Adrenal gland (tissue), 12 donors: ENCODE data around the gene PRMT7. TPM values are rescaled to one million over a fixed set of nuclear protein-coding genes. Genes with fewer than 3 reads are reported as not detected.

Experiments
- DNase-seq, 7 donors: peaks; one replicate each; pipeline ENCODE4 v3.0.0-alpha.2; 2019 to 2020
- H3K27ac ChIP-seq, 5 donors: fragments of 200-600 bp; sonication (generic) in 4 of 5; 1 replicate in 3 of 5; 2 replicates in 2 of 5; pipeline versions ENCODE4 v1.5.1 to v1.8.0; 2016 to 2020; ENCODE audit warnings: mild to moderate bottlenecking in 1 of 5
- H3K27me3 ChIP-seq: fragments of 200-600 bp; 2 replicates; pipeline ENCODE4 v1.8.0; 2021
- H3K36me3 ChIP-seq, 2 donors: fragments of 200-600 bp; replicated peaks in 1 of 2; 1 replicate in 1 of 2; 2 replicates in 1 of 2; pipeline versions ENCODE4 v1.5.1 to v1.8.0; 2018 to 2022
- H3K4me1 ChIP-seq, 2 donors: fragments of 200-600 bp; replicated peaks in 1 of 2; 1 replicate in 1 of 2; 2 replicates in 1 of 2; pipeline versions ENCODE4 v1.5.1 to v1.8.0; 2018 to 2021
- H3K4me3 ChIP-seq, 4 donors: fragments of 200-600 bp; sonication (generic) in 3 of 4; one replicate each; pipeline ENCODE4 v1.5.1; 2016 to 2018
- H3K9me3 ChIP-seq, 3 donors: fragments of 200-600 bp; sonication (generic) in 1 of 3; replicated peaks in 1 of 3; 1 replicate in 2 of 3; 2 replicates in 1 of 3; pipeline versions ENCODE4 v1.5.1 to v1.8.0; 2016 to 2021
- CTCF ChIP-seq, 6 experiments: fragments of 450-650 bp in 4 of 6; fragments of 200-600 bp in 2 of 6; sonication (generic) in 1 of 6; IDR thresholded peaks; 1 replicate in 5 of 6; 2 replicates in 1 of 6; pipeline versions ENCODE4 v1.5.1 to v1.8.0; 2016 to 2021; ENCODE audit warnings: antibody characterized with exemption in 6 of 6, mild to moderate bottlenecking in 2 of 6, moderate library complexity in 1 of 6
- POLR2A ChIP-seq, 2 donors: fragments of 450-650 bp; IDR thresholded peaks; one replicate each; pipeline ENCODE4 v1.6.1; 2017; ENCODE audit warnings: antibody characterized with exemption in 2 of 2, mild to moderate bottlenecking in 2 of 2, moderate library complexity in 1 of 2
- WGBS, 4 donors: extraction: QIAGEN DNeasy Blood & Tissue Kit in 2 of 4; methylation state at CpG; one replicate each; pipeline versions ENCODE4 v1.1.5 to v1.1.7; 2013 to 2017; 5-methylcytosine and 5-hydroxymethylcytosine counted together
- intact Hi-C, 2 donors: fragments of 100-400 bp; cut with DNase I; formaldehyde crosslinking; loops; one replicate each; pipeline versions ENCODE4 v1.14.1 to v1.15.0; 2022 to 2023
- polyA plus RNA-seq, 3 donors: library from polyadenylated mRNA; stranded (reverse); fragments of 200-250 nt in 2 of 3; fragments of 350-450 nt in 1 of 3; fragmentation: Illumina TruSeq in 1 of 3; extraction: RNeasy Lipid Tissue Mini Kit (QIAGEN cat#74804) in 1 of 3; gene quantifications; one replicate each; pipeline ENCODE4 v1.2.3, GENCODE V29; 2013 to 2014
- total RNA-seq, 9 donors: library from RNA; depleted of rRNA in 4 of 9; stranded (reverse); fragments of >200 nt in 4 of 9; fragments of 120-200 nt in 1 of 9; fragmentation: NEBNext Ultra II Directional in 1 of 9; extraction: Animal tissue kit (Norgen Biotek cat#: 25700) in 1 of 9; gene quantifications; one replicate each; pipeline versions ENCODE4 v1.1.0 to v1.2.4, GENCODE V29; 2013 to 2023
- donor health status: healthy with polysubstance abuse.
- donor health status: Bipolar disorder and iron deficiency.
- donor health status: DM: yes; HTN: yes; CAD: no.
- donor health status: DM: no; HTN: no; CAD: no.
- donor health status: DM: no; HTN: no; CAD: no.
- donor health status: DM: yes; HTN: yes; CAD: no.

PRMT7 gene
- total and polyA plus RNA-seq, 12 donors = 30.0 to 141 (median 42.7) TPM

- no peak for DNase-seq
- no peaks in the 10 kb centered on the region for H3K27me3 ChIP-seq
- intact Hi-C loops = no loop called here
- no peak for TF ChIP-seq CTCF (IDR thresholded peaks at IDR 0.05)
- TF ChIP-seq POLR2A (IDR thresholded peaks at IDR 0.05) = no peak
- H3K4me1 ChIP-seq = peaks cover 20 to 23% of the 10 kb centered on the region in 2 donors
- no peak overlapping the region for H3K4me3 ChIP-seq
- H3K9me3 ChIP-seq = no peaks in the 10 kb centered on the region
- H3K36me3 ChIP-seq = peaks cover 0 to 45% of the 10 kb centered on the region in 2 donors
- no peak overlapping the region for H3K27ac ChIP-seq
- WGBS, 4 donors = 75 to 87% (median 85%) methylated on average over 11 of the region's 11 CpGs
Measured at GRCh38 chr16:68351463-68351862, 40.6 kb downstream of the PRMT7 start.

- 86 to 92% (median 91%) methylated on average over 7 to 11 of the region's 11 CpGs for WGBS, 4 donors
- no peak for DNase-seq
- H3K27me3 ChIP-seq = no peaks in the 10 kb centered on the region
- H3K27ac ChIP-seq = no peak overlapping the region
- H3K36me3 ChIP-seq = peaks cover 0 to 47% of the 10 kb centered on the region in 2 donors
- intact Hi-C loops = no loop called here
- H3K9me3 ChIP-seq = no peaks in the 10 kb centered on the region
- peaks cover 20 to 27% of the 10 kb centered on the region in 2 donors for H3K4me1 ChIP-seq
- H3K4me3 ChIP-seq = no peak overlapping the region
- TF ChIP-seq POLR2A (IDR thresholded peaks at IDR 0.05) = no peak
- TF ChIP-seq CTCF (IDR thresholded peaks at IDR 0.05) = no peak
Measured at GRCh38 chr16:68351991-68352431, 41.2 kb downstream of the PRMT7 start.

GRCh38 chr16:68353366-68353765, 42.5 kb downstream of the PRMT7 start:
- H3K36me3 ChIP-seq = peaks cover 0 to 54% of the 10 kb centered on the region in 2 donors
- intact Hi-C loops = no loop called here
- no peak for TF ChIP-seq CTCF (IDR thresholded peaks at IDR 0.05)
- no peak for TF ChIP-seq POLR2A (IDR thresholded peaks at IDR 0.05)

GRCh38 chr16:68354816-68355215, 44.0 kb downstream of the PRMT7 start:
- Histone ChIP-seq H3K9me3 (no peaks in the 10 kb centered on the region), H3K27me3 (no peaks in the 10 kb centered on the region)

More at GRCh38 chr16:68353366-68353765, 42.5 kb downstream of the PRMT7 start:
- Histone ChIP-seq H3K27me3 (no peaks in the 10 kb centered on the region), H3K27ac (no peak overlapping the region), H3K4me3 (no peak overlapping the region), H3K4me1 (peaks cover 15 to 20% of the 10 kb centered on the region in 2 donors), H3K9me3 (no peaks in the 10 kb centered on the region)
- DNase-seq = no peak
- 87 to 95% (median 92%) methylated on average over 6 to 13 of the region's 13 CpGs for WGBS, 4 donors

More at GRCh38 chr16:68354816-68355215, 44.0 kb downstream of the PRMT7 start:
- Histone ChIP-seq H3K4me1 (peaks cover 15 to 20% of the 10 kb centered on the region in 2 donors), H3K27ac (no peak overlapping the region), H3K36me3 (peaks cover 0 to 44% of the 10 kb centered on the region in 2 donors), H3K4me3 (no peak overlapping the region)
- intact Hi-C loops = no loop called here
- no peak for DNase-seq
- no peak for TF ChIP-seq POLR2A (IDR thresholded peaks at IDR 0.05)
- no peak for TF ChIP-seq CTCF (IDR thresholded peaks at IDR 0.05)
- WGBS, 4 donors = 92 to 94% (median 93%) methylated on average over 8 to 9 of the region's 9 CpGs
